ENCODE data around the gene MOCOS.
"Not testable (repeated sequence)": the region's sequence is repeated elsewhere in the genome, so short reads cannot be mapped to it uniquely, and the experiment has no call there.

The MOCOS gene

GRCh38 chr18:36201765-36202164 lies 14.5 kb downstream of the MOCOS start:
- DNase-seq (ENCODE audit: low read depth in 3 of 3): no peak

- no peak for DNase-seq (ENCODE audit: low read depth in 3 of 3)
These were observed 16.1 kb downstream of the MOCOS start for GRCh38 chr18:36203360-36203895.

- no peak for DNase-seq (ENCODE audit: low read depth in 3 of 3)
These were observed 17.9 kb downstream of the MOCOS start for GRCh38 chr18:36205166-36205565.

GRCh38 chr18:36207303-36207702 lies 20.0 kb downstream of the MOCOS start:
- no peak for DNase-seq (ENCODE audit: low read depth in 3 of 3)

GRCh38 chr18:36207969-36208368 lies 20.7 kb downstream of the MOCOS start:
- DNase-seq (ENCODE audit: low read depth in 3 of 3): not testable (repeated sequence)

GRCh38 chr18:36211612-36212065 lies 24.3 kb downstream of the MOCOS start:
- no peak for DNase-seq (ENCODE audit: low read depth in 3 of 3)

GRCh38 chr18:36212301-36213171 lies 25.2 kb downstream of the MOCOS start:
- DNase-seq (ENCODE audit: low read depth in 3 of 3): no peak

- no peak for DNase-seq (ENCODE audit: low read depth in 3 of 3)
These were observed 27.5 kb downstream of the MOCOS start for GRCh38 chr18:36214811-36215210.

- DNase-seq (ENCODE audit: low read depth in 3 of 3): no peak
These were observed 28.3 kb downstream of the MOCOS start for GRCh38 chr18:36215577-36215976.

GRCh38 chr18:36217348-36217747 lies 30.1 kb downstream of the MOCOS start:
- DNase-seq (ENCODE audit: low read depth in 3 of 3): no peak

GRCh38 chr18:36229188-36229587 lies 41.9 kb downstream of the MOCOS start:
- no peak for DNase-seq (ENCODE audit: low read depth in 3 of 3)

GRCh38 chr18:36240510-36240909 lies 53.2 kb downstream of the MOCOS start:
- not testable (repeated sequence) for DNase-seq (ENCODE audit: low read depth in 3 of 3)

- no peak for DNase-seq (ENCODE audit: low read depth in 3 of 3)
These were observed 54.5 kb downstream of the MOCOS start for GRCh38 chr18:36241831-36242230.

- no peak for DNase-seq (ENCODE audit: low read depth in 3 of 3)
These were observed 59.7 kb downstream of the MOCOS start for GRCh38 chr18:36247036-36247435.

- DNase-seq (ENCODE audit: low read depth in 3 of 3): no peak
These were observed 62.1 kb downstream of the MOCOS start for GRCh38 chr18:36249392-36249791.

GRCh38 chr18:36250827-36251226 lies 63.5 kb downstream of the MOCOS start:
- DNase-seq (ENCODE audit: low read depth in 3 of 3): no peak

GRCh38 chr18:36255072-36255698 lies 67.9 kb downstream of the MOCOS start:
- DNase-seq (ENCODE audit: low read depth in 3 of 3): no peak

- DNase-seq (ENCODE audit: low read depth in 3 of 3): no peak
These were observed 68.8 kb downstream of the MOCOS start for GRCh38 chr18:36256094-36256493.

- DNase-seq (ENCODE audit: low read depth in 3 of 3): no peak
These were observed 75.7 kb downstream of the MOCOS start for GRCh38 chr18:36262971-36263370.

- DNase-seq (ENCODE audit: low read depth in 3 of 3): no peak
These were observed 77.0 kb downstream of the MOCOS start for GRCh38 chr18:36264283-36264682.

- DNase-seq (ENCODE audit: low read depth in 3 of 3): no peak
These were observed 77.7 kb downstream of the MOCOS start for GRCh38 chr18:36265015-36265414.

GRCh38 chr18:36269157-36269556 lies 81.9 kb downstream of the MOCOS start:
- DNase-seq (ENCODE audit: low read depth in 3 of 3): no peak

GRCh38 chr18:36271153-36271552 lies 83.9 kb downstream of the MOCOS start:
- no peak for DNase-seq (ENCODE audit: low read depth in 3 of 3)

Measured in stimulated activated CD4-positive, alpha-beta T cell treated with anti-CD3 and anti-CD28 coated beads, TNF-alpha, amount 100 ng/mL, for 24 hours (primary cell).